Hepatocyte (in vitro differentiated cells): ENCODE measurements around the gene TREM1. TPM values are rescaled to one million over a fixed set of nuclear protein-coding genes. Genes with fewer than 3 reads are reported as not detected.

Source experiments
- DNase-seq: peaks from one replicate; pipeline ENCODE4 v3.0.0-alpha.2; 2016; ENCODE audit warnings: low spot score
- H2AFZ ChIP-seq: fragments of 200-600 bp; sonication (generic); 2 replicates; pipeline ENCODE4 v1.6.0; 2016; ENCODE audit warnings: antibody characterized with exemption, mild to moderate bottlenecking
- H3K27ac ChIP-seq: fragments of 200-600 bp; sonication (generic); 2 replicates; pipeline ENCODE4 v1.5.1; 2016; ENCODE audit warnings: mild to moderate bottlenecking
- H3K27me3 ChIP-seq: fragments of 200-600 bp; sonication (generic); 2 replicates; pipeline ENCODE4 v1.6.1; 2016
- H3K36me3 ChIP-seq: fragments of 200-600 bp; sonication (generic); replicated peaks from 2 replicates; pipeline ENCODE4 v1.5.1; 2016; ENCODE audit warnings: low read depth; ENCODE audit not compliant: insufficient read depth
- H3K4me1 ChIP-seq: fragments of 200-600 bp; sonication (generic); 2 replicates; pipeline ENCODE4 v1.5.1; 2016; ENCODE audit warnings: mild to moderate bottlenecking, moderate library complexity; ENCODE audit not compliant: insufficient read depth
- H3K4me2 ChIP-seq: fragments of 200-600 bp; sonication (generic); 2 replicates; pipeline ENCODE4 v1.6.0; 2016
- H3K4me3 ChIP-seq: fragments of 200-600 bp; sonication (generic); 2 replicates; pipeline ENCODE4 v1.5.1; 2016; ENCODE audit warnings: mild to moderate bottlenecking
- H3K79me2 ChIP-seq: fragments of 200-600 bp; sonication (generic); 2 replicates; pipeline ENCODE4 v1.6.0; 2017; ENCODE audit warnings: mild to moderate bottlenecking
- H3K9me2 ChIP-seq: fragments of 200-600 bp; sonication (generic); replicated peaks from 2 replicates; pipeline ENCODE4 v1.6.0; 2017; ENCODE audit warnings: mild to moderate bottlenecking; ENCODE audit not compliant: insufficient read depth
- H3K9me3 ChIP-seq: fragments of 200-600 bp; sonication (generic); 2 replicates; pipeline ENCODE4 v1.5.1; 2016; ENCODE audit warnings: low read depth, mild to moderate bottlenecking
- H4K20me1 ChIP-seq: fragments of 200-600 bp; sonication (generic); 2 replicates; pipeline ENCODE4 v1.6.0; 2016; ENCODE audit warnings: mild to moderate bottlenecking; ENCODE audit not compliant: insufficient read depth, poor library complexity, severe bottlenecking
- CTCF ChIP-seq: fragments of 200-600 bp; sonication (generic); IDR thresholded peaks from 2 replicates; pipeline ENCODE4 v1.5.1; 2016; ENCODE audit warnings: antibody characterized with exemption, mild to moderate bottlenecking; ENCODE audit not compliant: poor library complexity
- EZH2 ChIP-seq: fragments of 200-600 bp; sonication (generic); IDR thresholded peaks from 2 replicates; pipeline ENCODE4 v1.6.1; 2016; ENCODE audit warnings: antibody characterized with exemption, mild to moderate bottlenecking, borderline replicate concordance
- EZH2phosphoT487 ChIP-seq: fragments of 200-600 bp; sonication (generic); IDR thresholded peaks from one replicate; pipeline ENCODE4 v1.6.1; 2018; ENCODE audit warnings: antibody characterized with exemption, mild to moderate bottlenecking, low read depth, moderate library complexity; ENCODE audit not compliant: unreplicated experiment, severe bottlenecking
- WGBS: methylation state at CpG from one replicate; pipeline ENCODE4 v1.1.6; 2016; ENCODE audit warnings: low lambda C conversion rate; ENCODE audit errors: missing lambda C conversion rate; 5-methylcytosine and 5-hydroxymethylcytosine counted together
- polyA plus RNA-seq: library from polyadenylated mRNA; unstranded; fragments of >200 nt; fragmentation: Nextera tagmentation; extraction: Ambion mirVana; gene quantifications from 2 replicates; pipeline ENCODE4 v1.2.1, GENCODE V29; 2016
- total RNA-seq: library from RNA; depleted of rRNA; stranded (reverse); fragments of >200 nt; gene quantifications from 2 replicates; pipeline ENCODE4 v1.2.3, GENCODE V29; 2014

Gene TREM1
- total and polyA plus RNA-seq, 2 experiments from 2014 or later: 0.63 to 2.3 TPM

GRCh38 chr6:41239467-41240159, 46.9 kb downstream of the TREM1 start:
- Histone ChIP-seq H3K27ac (no peak overlapping the region), H3K27me3 (peaks cover 40% of the 10 kb centered on the region), H2AFZ (no peak overlapping the region), H4K20me1 (no peaks in the 10 kb centered on the region), H3K4me2 (peak overlapping the region; percentile 55), H3K4me3 (no peak overlapping the region), H3K79me2 (no peaks in the 10 kb centered on the region), H3K36me3 (no peaks in the 10 kb centered on the region), H3K4me1 (peaks cover 5% of the 10 kb centered on the region), H3K9me3 (no peaks in the 10 kb centered on the region), H3K9me2 (no peaks in the 10 kb centered on the region)
- no peak for DNase-seq
- peak; percentile 75 for TF ChIP-seq EZH2phosphoT487
- peak; percentile 93 for TF ChIP-seq EZH2
- TF ChIP-seq CTCF: no peak
- 7% methylated on average over 21 of the region's 22 CpGs for WGBS

- Histone ChIP-seq H3K9me3 (no peaks in the 10 kb centered on the region), H2AFZ (no peak overlapping the region), H3K27me3 (peaks cover 40% of the 10 kb centered on the region), H3K9me2 (no peaks in the 10 kb centered on the region), H3K36me3 (no peaks in the 10 kb centered on the region), H4K20me1 (no peaks in the 10 kb centered on the region), H3K4me1 (peaks cover 5% of the 10 kb centered on the region), H3K79me2 (no peaks in the 10 kb centered on the region), H3K4me3 (no peak overlapping the region), H3K4me2 (no peak overlapping the region), H3K27ac (no peak overlapping the region)
- DNase-seq: no peak
- TF ChIP-seq EZH2phosphoT487 (no peak), EZH2 (no peak), CTCF (no peak)
- 91% methylated on average over 5 of the region's 5 CpGs for WGBS
These were observed 49.4 kb downstream of the TREM1 start for GRCh38 chr6:41237128-41237527.

- DNase-seq: no peak
- Histone ChIP-seq H3K79me2 (no peaks in the 10 kb centered on the region), H3K4me3 (no peak overlapping the region), H3K27me3 (peaks cover 33% of the 10 kb centered on the region), H4K20me1 (no peaks in the 10 kb centered on the region), H3K36me3 (no peaks in the 10 kb centered on the region), H3K4me2 (no peak overlapping the region), H3K4me1 (peaks cover 5% of the 10 kb centered on the region), H3K27ac (no peak overlapping the region), H3K9me2 (no peaks in the 10 kb centered on the region), H3K9me3 (no peaks in the 10 kb centered on the region), H2AFZ (no peak overlapping the region)
- 85% methylated on average over 4 of the region's 4 CpGs for WGBS
- TF ChIP-seq EZH2: no peak
- TF ChIP-seq CTCF: no peak
- no peak for TF ChIP-seq EZH2phosphoT487
These were observed 50.2 kb downstream of the TREM1 start for GRCh38 chr6:41236276-41236675.
